MCF 10A (cell line): ENCODE data around the gene IQCM. TPM values are rescaled to one million over a fixed set of nuclear protein-coding genes. Genes with fewer than 3 reads are reported as not detected.
A peak's percentile ranks its signal among the peaks of the same experiment; 100 is the strongest.

Experiments used
- BruUV-seq: library from RNA; stranded (reverse); fragments of 400-500 nt; replicated peaks from 2 replicates; lab custom pipeline; 2021; lab: Mats Ljungman, UMichigan
- CTCF ChIA-PET: fragments of 300-600 bp; sonication (Branson Sonifier 250); formaldehyde crosslinking; extraction: SDS; loops from one replicate; lab custom pipeline; 2021; ENCODE audit warnings: antibody characterized with exemption, inconsistent platforms; lab: Yijun Ruan, JAX
- POLR2A ChIA-PET: fragments of 300-600, 350-650 bp; sonication (Branson Sonifier 250); formaldehyde crosslinking; extraction: SDS; loops from one replicate; lab custom pipeline; 2020; ENCODE audit warnings: antibody characterized with exemption, inconsistent platforms; lab: Yijun Ruan, JAX
- DNase-seq: peaks from one replicate; pipeline ENCODE4 v3.0.0-alpha.2; 2018; ENCODE audit not compliant: unreplicated experiment
- H3K27ac Mint-ChIP-seq: one replicate; pipeline ENCODE4 v1.8.0; 2022; ENCODE audit warnings: mild to moderate bottlenecking, low read depth, mixed read lengths; ENCODE audit not compliant: unreplicated experiment
- H3K27me3 Mint-ChIP-seq: one replicate; pipeline ENCODE4 v1.8.0; 2022; ENCODE audit warnings: mixed read lengths; ENCODE audit not compliant: insufficient read depth, unreplicated experiment
- H3K36me3 Mint-ChIP-seq: one replicate; pipeline ENCODE4 v1.8.0; 2022; ENCODE audit warnings: mild to moderate bottlenecking, moderate library complexity, mixed read lengths; ENCODE audit not compliant: insufficient read depth, unreplicated experiment
- H3K4me1 Mint-ChIP-seq: one replicate; pipeline ENCODE4 v1.8.0; 2022; ENCODE audit warnings: mixed read lengths; ENCODE audit not compliant: insufficient read depth, unreplicated experiment
- H3K4me3 Mint-ChIP-seq: one replicate; pipeline ENCODE4 v1.8.0; 2022; ENCODE audit warnings: mild to moderate bottlenecking, moderate library complexity, mixed read lengths; ENCODE audit not compliant: unreplicated experiment
- H3K9me3 Mint-ChIP-seq: one replicate; pipeline ENCODE4 v1.8.0; 2022; ENCODE audit warnings: mixed read lengths; ENCODE audit not compliant: unreplicated experiment
- intact Hi-C: fragments of 100-400 bp; cut with micrococcal nuclease; formaldehyde crosslinking; loops from 2 replicates; pipeline ENCODE4 v1.14.1; 2022
- total RNA-seq: library from RNA; stranded (reverse); gene quantifications from 2 replicates; pipeline ENCODE4 v1.2.3, GENCODE V29; 2022
- TF ChIP-seq, protein P1 (sequence below): fragments of 200-600 bp; IDR thresholded peaks from one replicate; pipeline ENCODE4 v1.8.0; 2022; ENCODE audit warnings: antibody characterized with exemption, mild to moderate bottlenecking; ENCODE audit not compliant: unreplicated experiment

IQCM gene
- total RNA-seq, 1 experiment from 2014 or later, result not detected

DNA sequence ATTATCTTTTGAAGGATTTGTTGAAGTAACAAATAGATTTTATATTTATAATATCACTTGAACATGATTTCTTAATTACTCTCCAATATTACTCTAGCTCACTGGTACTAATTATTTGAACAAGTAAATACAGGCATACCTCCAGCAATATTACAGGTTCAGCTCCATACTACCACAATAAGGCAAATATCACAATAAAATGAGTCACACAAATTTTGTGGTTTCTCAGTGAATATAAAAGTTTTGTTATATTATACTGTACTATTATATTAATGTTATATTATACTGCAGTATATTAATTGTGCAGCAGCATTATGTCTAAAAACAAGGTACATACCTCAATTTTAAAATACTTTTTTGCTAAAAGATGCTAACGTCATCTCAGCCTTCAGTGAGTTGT lies 22.4 kb upstream of the IQCM start:
- DNase-seq, result no peak
- Mint-ChIP-seq H3K4me3 (no peak overlapping the region), H3K4me1 (peaks cover 7% of the 10 kb centered on the region), H3K27ac (no peak overlapping the region), H3K27me3 (no peaks in the 10 kb centered on the region), H3K9me3 (peaks cover 7% of the 10 kb centered on the region), H3K36me3 (no peaks in the 10 kb centered on the region)
- CTCF ChIA-PET, result no interaction called here
- BruUV-seq, result no TSS peak
- POLR2A ChIA-PET, result no interaction called here
- intact Hi-C loops, result no loop called here
- TF ChIP-seq, protein P1, sequence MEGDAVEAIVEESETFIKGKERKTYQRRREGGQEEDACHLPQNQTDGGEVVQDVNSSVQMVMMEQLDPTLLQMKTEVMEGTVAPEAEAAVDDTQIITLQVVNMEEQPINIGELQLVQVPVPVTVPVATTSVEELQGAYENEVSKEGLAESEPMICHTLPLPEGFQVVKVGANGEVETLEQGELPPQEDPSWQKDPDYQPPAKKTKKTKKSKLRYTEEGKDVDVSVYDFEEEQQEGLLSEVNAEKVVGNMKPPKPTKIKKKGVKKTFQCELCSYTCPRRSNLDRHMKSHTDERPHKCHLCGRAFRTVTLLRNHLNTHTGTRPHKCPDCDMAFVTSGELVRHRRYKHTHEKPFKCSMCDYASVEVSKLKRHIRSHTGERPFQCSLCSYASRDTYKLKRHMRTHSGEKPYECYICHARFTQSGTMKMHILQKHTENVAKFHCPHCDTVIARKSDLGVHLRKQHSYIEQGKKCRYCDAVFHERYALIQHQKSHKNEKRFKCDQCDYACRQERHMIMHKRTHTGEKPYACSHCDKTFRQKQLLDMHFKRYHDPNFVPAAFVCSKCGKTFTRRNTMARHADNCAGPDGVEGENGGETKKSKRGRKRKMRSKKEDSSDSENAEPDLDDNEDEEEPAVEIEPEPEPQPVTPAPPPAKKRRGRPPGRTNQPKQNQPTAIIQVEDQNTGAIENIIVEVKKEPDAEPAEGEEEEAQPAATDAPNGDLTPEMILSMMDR, result no peak

DNA sequence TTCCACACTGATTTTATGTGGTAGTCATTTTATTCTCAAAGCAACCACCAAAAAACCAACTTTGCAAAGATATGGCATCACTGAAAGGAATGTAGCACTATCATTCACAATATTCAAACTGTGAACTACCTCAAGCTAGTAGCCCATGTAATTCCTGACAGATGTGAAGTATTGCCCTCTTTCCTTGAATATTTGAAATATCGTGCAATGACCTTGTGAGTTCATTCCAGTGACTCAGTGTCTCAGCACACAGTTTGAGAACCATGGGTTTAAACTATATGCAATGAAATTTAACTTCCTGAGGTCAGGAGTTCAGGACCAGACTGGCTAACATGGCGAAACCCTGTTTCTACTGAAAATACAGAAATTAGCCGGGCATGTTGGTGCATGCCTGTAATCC lies 20.9 kb upstream of the IQCM start:
- CTCF ChIA-PET, result no interaction called here

DNA sequence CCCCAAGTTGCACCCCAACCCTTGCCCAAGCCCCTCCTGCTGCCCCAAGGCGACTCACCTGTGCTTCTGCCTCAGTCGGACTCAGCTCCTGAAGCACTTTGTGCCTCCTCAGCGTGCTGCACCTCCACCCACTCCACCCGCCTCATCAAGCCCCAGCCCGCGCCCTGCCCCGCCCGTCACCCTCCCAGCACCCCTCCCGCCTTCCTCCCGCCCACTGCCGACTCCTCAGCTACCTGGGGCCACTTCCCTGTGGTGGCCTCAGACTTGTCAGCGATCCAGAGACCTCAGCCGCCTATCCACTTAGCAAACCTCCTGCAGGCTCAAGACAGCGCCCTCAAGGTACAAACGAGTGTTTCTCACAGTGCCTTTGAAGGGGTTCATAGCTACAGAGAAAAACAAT lies 19.6 kb upstream of the IQCM start:
- ChIA-PET POLR2A (no interaction called here), CTCF (interaction anchor here (0.5 kb wide), 1 partner anchor 60 kb away, joined by 3 read pairs; no protein-coding TSS in a partner anchor)
- BruUV-seq, result no TSS peak
- TF ChIP-seq, protein P1, result no peak
- no peak overlapping the region for H3K4me3 Mint-ChIP-seq
- H3K27me3 Mint-ChIP-seq, result no peaks in the 10 kb centered on the region
- intact Hi-C loops, result no loop called here
- H3K4me1 Mint-ChIP-seq, result peaks cover 15% of the 10 kb centered on the region
- no peak for DNase-seq
- no peak overlapping the region for H3K27ac Mint-ChIP-seq
- no peaks in the 10 kb centered on the region for H3K36me3 Mint-ChIP-seq
- peaks cover 7% of the 10 kb centered on the region for H3K9me3 Mint-ChIP-seq

More for the DNA sequence above, 20.9 kb upstream of the IQCM start:
- H3K4me1 Mint-ChIP-seq, result peaks cover 12% of the 10 kb centered on the region
- no TSS peak for BruUV-seq
- intact Hi-C loops, result no loop called here
- TF ChIP-seq, protein P1, result no peak
- peak overlapping the region; percentile 88 for H3K27ac Mint-ChIP-seq
- H3K9me3 Mint-ChIP-seq, result peaks cover 7% of the 10 kb centered on the region
- no peak overlapping the region for H3K4me3 Mint-ChIP-seq
- peak; percentile 18 for DNase-seq
- POLR2A ChIA-PET, result no interaction called here
- H3K36me3 Mint-ChIP-seq, result no peaks in the 10 kb centered on the region
- H3K27me3 Mint-ChIP-seq, result no peaks in the 10 kb centered on the region

DNA sequence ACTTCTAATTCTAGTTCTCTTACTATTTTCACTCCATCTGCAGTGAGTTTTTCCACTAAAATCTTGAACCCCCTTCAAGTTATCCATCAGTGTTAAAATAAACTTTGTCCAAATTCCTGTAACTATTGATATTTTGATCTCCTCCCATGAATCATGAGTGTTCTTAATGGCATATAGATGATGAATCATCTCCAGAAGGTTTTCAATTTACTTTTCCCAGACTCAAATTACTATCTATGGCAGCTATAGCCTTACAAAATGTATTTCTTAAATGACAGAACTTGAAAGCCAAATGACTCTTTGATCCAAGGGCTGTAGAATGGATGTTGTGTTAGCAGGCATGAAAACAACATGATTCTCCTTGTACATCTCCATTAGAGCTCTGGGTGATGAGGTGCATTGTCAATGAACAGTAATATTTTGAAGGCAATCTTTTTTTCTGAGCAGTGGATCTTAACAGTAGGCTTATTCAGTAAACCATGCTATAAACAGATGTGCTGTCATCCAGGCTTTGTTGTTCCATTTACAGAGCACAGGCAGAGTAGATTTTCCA lies 16.1 kb upstream of the IQCM start:
- Mint-ChIP-seq H3K36me3 (no peaks in the 10 kb centered on the region), H3K4me3 (no peak overlapping the region), H3K4me1 (peaks cover 10% of the 10 kb centered on the region), H3K9me3 (peaks cover 2% of the 10 kb centered on the region), H3K27ac (no peak overlapping the region), H3K27me3 (no peaks in the 10 kb centered on the region)
- POLR2A ChIA-PET, result no interaction called here
- BruUV-seq, result no TSS peak
- CTCF ChIA-PET, result interaction anchor here (0.6 kb wide), 1 partner anchor 66 kb away, joined by 3 read pairs; no protein-coding TSS in a partner anchor
- TF ChIP-seq, protein P1, result no peak
- no peak for DNase-seq
- intact Hi-C loops, result no loop called here
